Measurements from ENCODE around the gene SCGB3A2. TPM values are rescaled to one million over a fixed set of nuclear protein-coding genes. Genes with fewer than 3 reads are reported as not detected.

Gene SCGB3A2
- total and polyA plus RNA-seq, 4 donors, result 0.54 TPM; not detected in 3

DNA sequence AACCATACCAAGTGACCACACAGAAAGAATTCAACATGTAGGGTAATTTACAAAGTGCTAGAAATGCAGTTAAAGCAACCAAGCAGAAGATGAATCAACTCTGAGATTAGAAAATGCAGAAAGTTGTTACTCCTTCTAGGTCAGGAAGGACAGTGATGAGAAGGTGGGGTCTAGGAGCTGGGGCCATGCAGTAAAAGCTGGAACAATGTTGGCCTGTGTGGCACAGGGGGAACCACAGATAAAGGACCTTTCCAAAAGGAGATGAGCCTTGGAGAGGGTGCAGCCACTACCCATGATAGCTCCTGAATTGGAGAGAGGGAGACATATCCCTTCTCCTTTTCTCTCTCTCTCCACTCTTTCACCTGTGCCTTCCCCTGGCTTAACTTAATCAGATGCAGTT, 2.4 kb upstream of the SCGB3A2 start:
- H3K36me3 ChIP-seq (ENCODE audit: control insufficient read depth, insufficient read depth, low read length), result no peaks in the 10 kb centered on the region
- no peaks in the 10 kb centered on the region for H3K4me1 ChIP-seq (ENCODE audit: control insufficient read depth, insufficient read depth, low read length)
- no peaks in the 10 kb centered on the region for H3K27me3 ChIP-seq (ENCODE audit: control insufficient read depth, insufficient read depth, low read length)
- DNase-seq (ENCODE audit: low read depth in 4 of 6, low spot score in 6 of 6), result no peak
- H3K4me3 ChIP-seq (ENCODE audit: low read depth, low read length), result no peak overlapping the region
- no peaks in the 10 kb centered on the region for H3K9me3 ChIP-seq (ENCODE audit: control insufficient read depth, insufficient read depth, low read length)
- H3K27ac ChIP-seq (ENCODE audit: low read depth, low read length), result no peak overlapping the region

DNA sequence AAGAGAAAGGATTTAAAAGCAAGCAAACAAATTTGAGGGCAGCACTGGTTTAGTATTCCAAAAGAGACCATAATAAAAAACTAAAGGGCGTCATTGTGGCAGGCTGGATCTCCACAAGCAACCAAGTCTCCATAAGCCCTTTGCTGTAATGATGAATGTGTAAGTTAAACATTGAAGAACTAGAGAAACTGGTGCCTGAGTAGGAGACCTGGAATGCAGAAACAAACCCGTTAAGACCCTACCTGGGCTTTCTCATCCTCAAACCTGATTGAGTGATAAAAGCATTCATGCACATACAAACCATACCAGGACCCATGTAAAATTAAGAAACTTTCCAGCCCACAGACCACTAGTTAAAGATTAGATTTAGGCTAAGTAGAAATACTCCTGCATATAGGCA, 1.9 kb upstream of the SCGB3A2 start:
- Histone ChIP-seq H3K27ac (ENCODE audit: low read depth, low read length) (no peak overlapping the region), H3K4me3 (ENCODE audit: low read depth, low read length) (no peak overlapping the region)
- no CpG with 5 or more reads among the region's 2 CpGs for WGBS (ENCODE audit: insufficient coverage)

DNA sequence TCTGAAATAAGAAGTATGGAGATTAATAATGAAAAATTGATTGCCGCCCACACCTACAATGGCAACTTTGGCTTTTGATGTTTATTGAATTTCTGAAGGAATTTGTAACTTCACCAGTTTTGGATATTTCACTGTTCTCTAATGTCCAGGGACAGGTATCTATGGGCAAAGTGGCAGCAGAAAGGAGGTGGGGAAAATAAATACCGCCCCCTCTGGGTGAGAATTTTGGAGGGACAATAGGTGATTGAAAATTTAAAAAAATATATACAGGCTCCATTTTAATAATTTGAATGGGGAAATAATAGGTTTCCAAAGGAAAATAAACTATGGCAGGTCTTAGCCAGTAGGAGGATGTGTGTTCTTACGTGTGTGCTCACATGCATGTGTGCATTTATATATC, 1.3 kb downstream of the SCGB3A2 start:
- no peak for DNase-seq (ENCODE audit: low read depth in 4 of 6, low spot score in 6 of 6)
- Histone ChIP-seq H3K4me3 (ENCODE audit: low read depth, low read length) (no peak overlapping the region), H3K36me3 (ENCODE audit: control insufficient read depth, insufficient read depth, low read length) (no peaks in the 10 kb centered on the region), H3K9me3 (ENCODE audit: control insufficient read depth, insufficient read depth, low read length) (no peaks in the 10 kb centered on the region), H3K27ac (ENCODE audit: low read depth, low read length) (no peak overlapping the region), H3K27me3 (ENCODE audit: control insufficient read depth, insufficient read depth, low read length) (no peaks in the 10 kb centered on the region), H3K4me1 (ENCODE audit: control insufficient read depth, insufficient read depth, low read length) (no peaks in the 10 kb centered on the region)
- no CpG with 5 or more reads among the region's 3 CpGs for WGBS (ENCODE audit: insufficient coverage)

More for the DNA sequence above, 1.9 kb upstream of the SCGB3A2 start:
- DNase-seq (ENCODE audit: low read depth in 4 of 6, low spot score in 6 of 6), result no peak
- Histone ChIP-seq H3K4me1 (ENCODE audit: control insufficient read depth, insufficient read depth, low read length) (no peaks in the 10 kb centered on the region), H3K27me3 (ENCODE audit: control insufficient read depth, insufficient read depth, low read length) (no peaks in the 10 kb centered on the region), H3K9me3 (ENCODE audit: control insufficient read depth, insufficient read depth, low read length) (no peaks in the 10 kb centered on the region), H3K36me3 (ENCODE audit: control insufficient read depth, insufficient read depth, low read length) (no peaks in the 10 kb centered on the region)

DNA sequence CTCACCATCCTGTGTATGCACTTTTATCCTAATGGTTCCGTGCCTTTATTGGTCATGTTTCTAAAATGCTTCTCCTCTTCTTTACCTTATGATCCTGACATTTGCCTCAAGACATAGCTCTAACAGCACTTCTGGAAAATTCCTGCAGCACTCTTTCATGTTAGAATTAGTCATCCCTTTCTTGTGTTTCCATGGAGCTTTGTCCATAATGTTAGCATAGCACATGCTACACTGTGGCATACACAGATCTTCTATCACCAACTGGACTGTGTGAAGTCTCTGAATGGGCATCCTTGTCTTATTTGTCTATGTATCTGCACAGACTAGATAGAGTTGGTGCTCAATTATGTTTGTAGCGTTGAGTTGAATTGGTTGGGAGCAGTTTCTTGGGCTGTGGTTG, 2.0 kb downstream of the SCGB3A2 start:
- DNase-seq (ENCODE audit: low read depth in 4 of 6, low spot score in 6 of 6), result no peak

DNA sequence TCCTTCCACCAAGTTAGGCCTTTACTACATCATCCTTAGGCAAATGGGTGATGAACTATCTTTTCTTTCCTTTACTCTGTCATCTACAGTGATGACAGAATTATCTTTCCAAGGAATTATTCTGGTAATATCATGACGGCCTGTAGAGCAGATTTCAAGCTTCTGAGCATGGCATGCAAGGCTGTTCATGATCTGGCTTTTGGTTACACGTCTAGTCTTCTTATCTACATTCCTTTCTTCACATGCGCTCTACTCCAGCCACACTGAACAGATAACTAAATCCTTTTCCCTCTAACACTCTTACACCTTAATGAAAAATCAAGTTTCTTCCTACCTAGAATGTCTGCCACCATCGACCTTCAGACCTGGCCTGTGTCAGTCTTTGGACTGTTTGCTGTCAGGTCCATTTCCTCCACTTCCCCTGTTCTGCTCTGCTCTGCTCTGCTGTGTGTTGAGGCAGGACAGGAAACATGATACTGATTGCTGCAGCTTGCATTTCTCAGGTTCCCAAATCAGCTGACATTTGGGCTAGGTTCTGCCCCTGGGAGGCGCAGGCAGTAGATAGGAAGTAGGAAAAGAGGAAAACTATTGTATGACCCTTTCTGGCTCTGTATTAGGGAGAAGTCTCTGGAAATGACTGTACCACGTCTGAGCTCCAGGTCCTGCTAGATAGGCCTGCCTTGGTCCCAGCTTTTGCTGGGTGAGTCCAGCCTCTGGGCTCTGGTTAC, 4.2 kb downstream of the SCGB3A2 start:
- Histone ChIP-seq H3K4me1 (ENCODE audit: control insufficient read depth, insufficient read depth, low read length) (no peaks in the 10 kb centered on the region), H3K4me3 (ENCODE audit: low read depth, low read length) (no peak overlapping the region), H3K36me3 (ENCODE audit: control insufficient read depth, insufficient read depth, low read length) (no peaks in the 10 kb centered on the region), H3K27me3 (ENCODE audit: control insufficient read depth, insufficient read depth, low read length) (no peaks in the 10 kb centered on the region), H3K27ac (ENCODE audit: low read depth, low read length) (no peak overlapping the region), H3K9me3 (ENCODE audit: control insufficient read depth, insufficient read depth, low read length) (no peaks in the 10 kb centered on the region)
- WGBS (ENCODE audit: insufficient coverage), result 89% methylated on average over 6 of the region's 6 CpGs
- DNase-seq (ENCODE audit: low read depth in 4 of 6, low spot score in 6 of 6), result no peak

More for the DNA sequence above, 2.0 kb downstream of the SCGB3A2 start:
- Histone ChIP-seq H3K27ac (ENCODE audit: low read depth, low read length) (no peak overlapping the region), H3K4me1 (ENCODE audit: control insufficient read depth, insufficient read depth, low read length) (no peaks in the 10 kb centered on the region), H3K27me3 (ENCODE audit: control insufficient read depth, insufficient read depth, low read length) (no peaks in the 10 kb centered on the region), H3K4me3 (ENCODE audit: low read depth, low read length) (no peak overlapping the region), H3K9me3 (ENCODE audit: control insufficient read depth, insufficient read depth, low read length) (no peaks in the 10 kb centered on the region), H3K36me3 (ENCODE audit: control insufficient read depth, insufficient read depth, low read length) (no peaks in the 10 kb centered on the region)
- 97% methylated on average over 2 of the region's 2 CpGs for WGBS (ENCODE audit: insufficient coverage)

DNA sequence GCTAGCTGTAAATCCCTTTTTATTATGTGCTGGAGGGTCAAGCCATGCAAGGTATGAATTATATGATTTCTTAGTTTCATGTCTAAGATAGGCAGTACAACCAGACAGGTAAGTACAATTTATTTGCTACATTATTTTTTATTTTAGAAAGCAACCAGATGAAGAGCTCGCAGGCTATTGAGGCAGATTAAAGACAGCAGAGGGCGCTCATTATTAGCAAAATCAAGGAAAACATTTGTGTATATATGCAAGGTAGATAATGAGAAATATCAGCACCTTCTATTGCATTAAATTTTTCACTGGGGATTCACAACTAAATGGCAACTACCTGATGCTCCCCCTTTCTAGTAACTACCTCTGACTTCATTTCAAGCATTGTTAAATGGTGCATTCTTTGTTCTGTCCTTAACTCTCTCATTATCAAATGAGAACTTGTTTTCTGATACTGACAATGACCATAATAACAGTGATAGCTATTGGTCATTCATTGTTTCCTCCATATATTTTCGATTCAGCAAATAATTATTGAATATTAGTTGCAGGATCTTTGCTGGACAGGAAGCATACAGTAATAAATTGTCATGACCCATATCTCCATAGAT, 8.6 kb downstream of the SCGB3A2 start:
- H3K9me3 ChIP-seq (ENCODE audit: control insufficient read depth, insufficient read depth, low read length), result no peaks in the 10 kb centered on the region
- no peak overlapping the region for H3K4me3 ChIP-seq (ENCODE audit: low read depth, low read length)
- H3K4me1 ChIP-seq (ENCODE audit: control insufficient read depth, insufficient read depth, low read length), result no peaks in the 10 kb centered on the region
- peak in 1 of 6 donors; percentile 67 for DNase-seq (ENCODE audit: low read depth in 4 of 6, low spot score in 6 of 6)
- WGBS (ENCODE audit: insufficient coverage), result no CpG with 5 or more reads among the region's 3 CpGs
- no peaks in the 10 kb centered on the region for H3K36me3 ChIP-seq (ENCODE audit: control insufficient read depth, insufficient read depth, low read length)
- no peaks in the 10 kb centered on the region for H3K27me3 ChIP-seq (ENCODE audit: control insufficient read depth, insufficient read depth, low read length)
- no peak overlapping the region for H3K27ac ChIP-seq (ENCODE audit: low read depth, low read length)

DNA sequence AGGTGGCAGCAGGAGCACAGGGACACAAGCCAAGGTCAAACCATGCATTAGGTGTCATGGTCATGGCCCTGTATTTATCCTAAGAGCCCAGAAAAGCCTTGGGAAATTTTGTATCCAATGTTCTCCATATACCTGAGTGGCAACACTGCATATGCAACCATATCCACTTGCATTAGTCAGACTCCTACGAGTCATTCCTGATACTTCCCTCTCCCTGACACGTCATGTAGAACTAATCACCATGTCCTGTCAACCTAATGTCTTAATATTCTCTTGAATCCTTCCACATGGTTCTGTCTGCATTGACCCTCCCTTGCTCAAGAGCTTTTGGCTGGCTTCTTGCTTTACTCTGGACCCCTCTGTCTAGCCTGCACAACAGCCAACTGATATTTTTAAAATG, 9.4 kb downstream of the SCGB3A2 start:
- Histone ChIP-seq H3K4me3 (ENCODE audit: low read depth, low read length) (no peak overlapping the region), H3K4me1 (ENCODE audit: control insufficient read depth, insufficient read depth, low read length) (no peaks in the 10 kb centered on the region), H3K36me3 (ENCODE audit: control insufficient read depth, insufficient read depth, low read length) (no peaks in the 10 kb centered on the region), H3K27me3 (ENCODE audit: control insufficient read depth, insufficient read depth, low read length) (no peaks in the 10 kb centered on the region), H3K9me3 (ENCODE audit: control insufficient read depth, insufficient read depth, low read length) (no peaks in the 10 kb centered on the region), H3K27ac (ENCODE audit: low read depth, low read length) (no peak overlapping the region)
- WGBS (ENCODE audit: insufficient coverage), result 100% methylated on average over 2 of the region's 2 CpGs
- DNase-seq (ENCODE audit: low read depth in 4 of 6, low spot score in 6 of 6), result no peak

DNA sequence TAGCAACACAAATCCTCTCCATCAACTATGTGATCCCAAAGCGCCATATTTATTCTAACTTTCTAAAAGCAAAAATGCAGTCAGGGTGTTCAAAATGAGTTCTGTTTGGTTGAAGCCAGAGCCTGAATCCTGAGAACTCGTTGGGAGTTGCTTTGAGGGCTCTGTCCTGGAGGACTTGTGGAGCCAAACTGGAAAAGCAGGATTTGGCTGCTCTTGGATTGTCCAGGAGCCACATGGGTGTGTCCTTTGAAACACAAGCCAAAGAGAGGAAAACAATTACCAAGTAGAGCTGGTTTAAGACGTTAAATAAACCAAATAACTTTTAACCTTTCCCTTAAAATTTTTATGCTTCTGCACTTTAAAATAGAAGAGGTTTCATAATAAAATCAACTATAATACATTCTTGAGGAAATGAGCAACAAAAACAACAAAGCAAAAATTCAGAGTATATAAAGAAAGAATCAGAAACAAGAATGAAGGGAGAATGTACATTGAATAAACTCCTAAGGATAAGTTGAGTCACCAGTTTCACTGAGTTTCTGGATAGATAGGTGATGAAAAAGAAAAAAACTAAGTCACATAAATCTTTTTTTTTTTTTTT, 14.3 kb downstream of the SCGB3A2 start:
- no peaks in the 10 kb centered on the region for H3K36me3 ChIP-seq (ENCODE audit: control insufficient read depth, insufficient read depth, low read length)
- no peak overlapping the region for H3K27ac ChIP-seq (ENCODE audit: low read depth, low read length)
- WGBS (ENCODE audit: insufficient coverage), result 9% methylated on average over 1 of the region's 3 CpGs
- no peaks in the 10 kb centered on the region for H3K9me3 ChIP-seq (ENCODE audit: control insufficient read depth, insufficient read depth, low read length)
- DNase-seq (ENCODE audit: low read depth in 4 of 6, low spot score in 6 of 6), result no peak
- no peak overlapping the region for H3K4me3 ChIP-seq (ENCODE audit: low read depth, low read length)
- no peaks in the 10 kb centered on the region for H3K4me1 ChIP-seq (ENCODE audit: control insufficient read depth, insufficient read depth, low read length)
- no peaks in the 10 kb centered on the region for H3K27me3 ChIP-seq (ENCODE audit: control insufficient read depth, insufficient read depth, low read length)

DNA sequence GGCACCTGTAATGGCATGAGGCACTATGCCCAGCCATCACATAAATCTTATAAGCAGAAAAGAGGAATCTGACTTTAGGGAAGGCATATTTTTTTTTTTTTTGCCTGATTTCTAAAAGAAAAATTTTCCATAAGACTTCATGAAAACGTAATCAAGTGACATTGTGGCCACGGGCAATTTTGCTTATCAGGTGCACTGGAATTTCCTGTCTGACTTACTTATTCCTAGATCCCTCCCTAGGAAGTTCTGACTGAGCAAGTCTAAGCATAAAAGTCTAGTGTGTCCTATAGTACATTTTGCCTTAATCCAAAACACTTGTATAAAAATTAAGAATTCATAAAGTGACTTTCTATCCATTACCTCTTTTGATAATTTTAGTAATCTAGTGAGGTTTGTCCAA, 15.3 kb downstream of the SCGB3A2 start:
- Histone ChIP-seq H3K9me3 (ENCODE audit: control insufficient read depth, insufficient read depth, low read length) (no peaks in the 10 kb centered on the region), H3K36me3 (ENCODE audit: control insufficient read depth, insufficient read depth, low read length) (no peaks in the 10 kb centered on the region), H3K27ac (ENCODE audit: low read depth, low read length) (no peak overlapping the region), H3K4me1 (ENCODE audit: control insufficient read depth, insufficient read depth, low read length) (no peaks in the 10 kb centered on the region), H3K27me3 (ENCODE audit: control insufficient read depth, insufficient read depth, low read length) (no peaks in the 10 kb centered on the region), H3K4me3 (ENCODE audit: low read depth, low read length) (no peak overlapping the region)
- no peak for DNase-seq (ENCODE audit: low read depth in 4 of 6, low spot score in 6 of 6)
- WGBS (ENCODE audit: insufficient coverage), result 60% methylated on average over 1 of the region's 2 CpGs

DNA sequence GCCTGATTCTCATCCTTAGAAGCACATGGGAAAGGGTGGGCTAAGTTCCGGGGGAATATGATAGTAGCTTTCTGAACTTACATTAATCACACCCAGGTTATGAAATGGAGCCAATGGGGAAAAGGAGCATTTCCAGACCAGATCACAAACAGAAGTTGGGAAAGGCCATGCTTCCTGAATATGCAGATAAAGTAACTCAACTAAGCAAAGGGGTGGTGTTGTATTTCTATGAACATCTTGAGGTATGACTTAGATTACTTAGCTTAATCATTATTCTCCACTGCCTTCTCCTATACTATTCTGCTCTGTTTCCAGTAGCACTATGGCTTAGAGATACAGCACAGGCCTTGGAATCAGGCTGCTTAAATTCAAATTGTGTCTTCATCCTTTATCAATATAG, 17.4 kb downstream of the SCGB3A2 start:
- no CpG with 5 or more reads among the region's 1 CpG for WGBS (ENCODE audit: insufficient coverage)

More for the DNA sequence above, 17.4 kb downstream of the SCGB3A2 start:
- no peak for DNase-seq (ENCODE audit: low read depth in 4 of 6, low spot score in 6 of 6)
- H3K27ac ChIP-seq (ENCODE audit: low read depth, low read length), result no peak overlapping the region
- H3K9me3 ChIP-seq (ENCODE audit: control insufficient read depth, insufficient read depth, low read length), result no peaks in the 10 kb centered on the region
- H3K4me3 ChIP-seq (ENCODE audit: low read depth, low read length), result no peak overlapping the region
- no peaks in the 10 kb centered on the region for H3K4me1 ChIP-seq (ENCODE audit: control insufficient read depth, insufficient read depth, low read length)
- H3K36me3 ChIP-seq (ENCODE audit: control insufficient read depth, insufficient read depth, low read length), result no peaks in the 10 kb centered on the region
- no peaks in the 10 kb centered on the region for H3K27me3 ChIP-seq (ENCODE audit: control insufficient read depth, insufficient read depth, low read length)

Data from spinal cord (tissue), 10 donors.